KMS-11 (cell line): Measurements from ENCODE around the gene ITGB4.

Experiments
- H2AFZ ChIP-seq: fragments of 200-600 bp; sonication (generic); 2 replicates; pipeline ENCODE4 v1.6.1; 2016; ENCODE audit warnings: antibody characterized with exemption, mixed run types, low read depth
- H3K27ac ChIP-seq: fragments of 200-600 bp; sonication (generic); 2 replicates; pipeline ENCODE4 v1.6.1; 2016; ENCODE audit warnings: mild to moderate bottlenecking, mixed run types
- H3K27me3 ChIP-seq: fragments of 200-600 bp; sonication (generic); 2 replicates; pipeline ENCODE4 v1.6.1; 2017; ENCODE audit warnings: mild to moderate bottlenecking, low read depth, mixed run types, moderate library complexity; ENCODE audit not compliant: insufficient read depth
- H3K36me3 ChIP-seq: fragments of 200-600 bp; sonication (generic); 2 replicates; pipeline ENCODE4 v1.6.1; 2017; ENCODE audit warnings: mild to moderate bottlenecking, mixed run types; ENCODE audit not compliant: insufficient read depth
- H3K4me1 ChIP-seq: fragments of 200-600 bp; sonication (generic); 2 replicates; pipeline ENCODE4 v1.6.1; 2016; ENCODE audit warnings: mild to moderate bottlenecking, low read depth, mixed run types; ENCODE audit not compliant: poor library complexity, severe bottlenecking
- H3K4me2 ChIP-seq: fragments of 200-600 bp; sonication (generic); 2 replicates; pipeline ENCODE4 v1.7.0; 2016; ENCODE audit warnings: mild to moderate bottlenecking, mixed run types
- H3K4me3 ChIP-seq: fragments of 200-600 bp; sonication (generic); IDR thresholded peaks from 2 replicates; pipeline ENCODE4 v1.6.1; 2017; ENCODE audit warnings: low read depth, low read length, mixed read lengths; ENCODE audit not compliant: insufficient read depth
- H3K79me2 ChIP-seq: fragments of 200-600 bp; sonication (generic); 2 replicates; pipeline ENCODE4 v1.6.1; 2016; ENCODE audit warnings: low read depth, mixed run types; ENCODE audit not compliant: insufficient read depth
- H3K9ac ChIP-seq: fragments of 200-600 bp; sonication (generic); 2 replicates; pipeline ENCODE4 v1.6.1; 2016; ENCODE audit warnings: mild to moderate bottlenecking, mixed run types
- H4K20me1 ChIP-seq: fragments of 200-600 bp; sonication (generic); 2 replicates; pipeline ENCODE4 v1.6.1; 2016; ENCODE audit warnings: mild to moderate bottlenecking, mixed run types; ENCODE audit not compliant: insufficient read depth
- TF ChIP-seq, protein P1 (sequence below): fragments of 200-600 bp; sonication (generic); conservative IDR thresholded peaks from 2 replicates; pipeline ENCODE4 v1.6.1; 2017; ENCODE audit warnings: low read depth, mild to moderate bottlenecking, antibody characterized with exemption, low read length, moderate library complexity, mixed read lengths

Gene ITGB4

DNA sequence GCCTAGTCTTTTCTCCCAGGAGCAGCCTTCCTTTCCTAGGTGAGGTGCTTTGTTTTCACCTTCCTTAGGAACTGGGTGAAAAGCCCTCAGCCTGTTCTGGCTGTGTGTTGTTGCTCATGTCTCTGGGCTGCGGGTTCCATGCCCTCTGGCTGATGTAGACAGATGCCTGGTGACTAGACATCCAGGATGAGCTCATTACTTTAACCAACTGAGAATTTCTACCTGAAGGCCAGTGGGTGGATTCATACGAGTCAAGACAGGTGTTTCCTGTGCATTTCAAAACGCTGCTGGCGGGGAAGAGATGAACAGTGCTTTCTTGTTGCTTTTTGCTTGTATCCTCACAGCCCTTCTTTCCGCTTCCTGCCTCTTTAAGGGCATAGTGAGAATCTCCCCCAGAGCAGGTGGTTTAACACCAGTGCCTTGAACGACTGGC lies 31.8 kb upstream of the ITGB4 start:
- Histone ChIP-seq H3K4me3 (no peak overlapping the region), H2AFZ (no peak overlapping the region), H3K27ac (no peak overlapping the region), H3K36me3 (no peaks in the 10 kb centered on the region), H3K79me2 (peaks cover 28% of the 10 kb centered on the region; the same call in 1 of the 2 replicates), H3K27me3 (no peaks in the 10 kb centered on the region), H3K4me2 (no peak overlapping the region), H3K9ac (no peak overlapping the region), H4K20me1 (peaks cover 13% of the 10 kb centered on the region; the same call in 1 of the 2 replicates), H3K4me1 (no peaks in the 10 kb centered on the region)
- TF ChIP-seq, protein P1, sequence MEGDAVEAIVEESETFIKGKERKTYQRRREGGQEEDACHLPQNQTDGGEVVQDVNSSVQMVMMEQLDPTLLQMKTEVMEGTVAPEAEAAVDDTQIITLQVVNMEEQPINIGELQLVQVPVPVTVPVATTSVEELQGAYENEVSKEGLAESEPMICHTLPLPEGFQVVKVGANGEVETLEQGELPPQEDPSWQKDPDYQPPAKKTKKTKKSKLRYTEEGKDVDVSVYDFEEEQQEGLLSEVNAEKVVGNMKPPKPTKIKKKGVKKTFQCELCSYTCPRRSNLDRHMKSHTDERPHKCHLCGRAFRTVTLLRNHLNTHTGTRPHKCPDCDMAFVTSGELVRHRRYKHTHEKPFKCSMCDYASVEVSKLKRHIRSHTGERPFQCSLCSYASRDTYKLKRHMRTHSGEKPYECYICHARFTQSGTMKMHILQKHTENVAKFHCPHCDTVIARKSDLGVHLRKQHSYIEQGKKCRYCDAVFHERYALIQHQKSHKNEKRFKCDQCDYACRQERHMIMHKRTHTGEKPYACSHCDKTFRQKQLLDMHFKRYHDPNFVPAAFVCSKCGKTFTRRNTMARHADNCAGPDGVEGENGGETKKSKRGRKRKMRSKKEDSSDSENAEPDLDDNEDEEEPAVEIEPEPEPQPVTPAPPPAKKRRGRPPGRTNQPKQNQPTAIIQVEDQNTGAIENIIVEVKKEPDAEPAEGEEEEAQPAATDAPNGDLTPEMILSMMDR: no peak

DNA sequence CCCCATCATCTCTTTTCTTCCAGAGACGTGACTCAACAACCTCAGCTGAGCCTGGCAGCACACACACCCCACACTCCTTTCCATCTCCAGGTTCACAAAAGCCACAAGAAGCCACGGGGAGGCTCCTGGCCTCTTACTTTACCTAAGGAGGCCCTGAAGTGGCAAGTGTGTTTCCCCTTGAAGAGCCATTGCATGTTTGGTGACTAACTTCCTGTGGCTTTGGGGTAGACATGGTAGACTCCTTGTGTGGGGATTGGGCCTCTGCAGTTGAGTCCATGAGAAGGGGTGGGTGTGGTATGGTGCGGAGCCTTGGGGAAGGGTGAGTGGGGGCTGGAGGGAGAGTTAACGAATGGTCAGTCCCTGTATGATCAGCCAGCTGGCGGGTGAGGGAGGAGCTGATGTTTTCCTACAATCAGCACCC lies 29.9 kb upstream of the ITGB4 start:
- Histone ChIP-seq H4K20me1 (peaks cover 13% of the 10 kb centered on the region; the same call in 1 of the 2 replicates), H3K4me2 (no peak overlapping the region), H3K79me2 (peaks cover 20% of the 10 kb centered on the region; the same call in 1 of the 2 replicates), H3K4me3 (no peak overlapping the region), H2AFZ (no peak overlapping the region), H3K27me3 (no peaks in the 10 kb centered on the region), H3K9ac (no peak overlapping the region), H3K36me3 (no peaks in the 10 kb centered on the region), H3K27ac (no peak overlapping the region), H3K4me1 (no peaks in the 10 kb centered on the region)
- TF ChIP-seq, protein P1: no peak

DNA sequence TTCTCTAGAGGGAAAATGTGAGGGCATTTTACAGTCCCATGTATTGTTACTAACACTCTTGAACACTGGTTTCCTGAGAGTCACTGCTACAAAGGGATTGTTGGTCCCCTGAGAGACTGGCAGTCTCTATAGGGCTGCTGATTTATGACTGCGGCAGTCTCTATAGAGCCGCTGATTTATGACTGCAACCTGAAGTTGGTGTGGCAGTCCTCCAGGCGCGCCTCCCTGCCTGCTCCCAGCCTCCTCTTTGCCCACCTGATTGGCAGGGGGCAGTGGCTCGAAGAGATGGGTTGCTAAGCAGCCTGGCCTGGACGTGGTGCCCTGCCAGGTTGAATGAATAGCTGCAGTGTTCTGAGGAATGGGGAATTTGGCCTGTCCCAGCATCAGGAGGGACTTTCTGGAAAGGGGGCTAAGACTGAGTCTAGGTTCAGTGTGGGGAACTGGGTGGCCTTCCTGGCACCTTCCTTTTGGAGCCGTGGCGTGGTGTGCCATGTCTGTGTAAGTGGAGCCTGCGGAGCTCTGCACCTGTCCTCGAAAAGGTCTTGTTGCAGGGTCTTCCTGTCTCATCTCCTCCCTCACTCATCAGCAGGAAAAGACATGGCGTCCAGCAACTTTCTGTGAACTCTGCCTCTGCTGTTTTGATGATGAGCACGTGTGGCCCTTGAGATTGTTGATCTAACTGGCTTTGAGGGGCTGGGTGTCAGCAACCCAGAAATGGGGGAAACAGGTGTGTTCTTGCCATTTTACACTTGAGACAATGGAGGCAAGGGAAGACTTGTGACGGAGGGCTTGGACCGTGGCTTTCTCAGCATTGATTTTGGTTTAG lies 29.2 kb upstream of the ITGB4 start:
- Histone ChIP-seq H4K20me1 (peaks cover 8% of the 10 kb centered on the region; the same call in 1 of the 2 replicates), H3K4me3 (no peak overlapping the region), H3K27me3 (no peaks in the 10 kb centered on the region), H3K79me2 (peaks cover 13% of the 10 kb centered on the region; the same call in 1 of the 2 replicates), H3K27ac (no peak overlapping the region), H2AFZ (no peak overlapping the region), H3K4me2 (no peak overlapping the region), H3K4me1 (no peaks in the 10 kb centered on the region), H3K36me3 (no peaks in the 10 kb centered on the region), H3K9ac (no peak overlapping the region)
- TF ChIP-seq, protein P1: no peak

DNA sequence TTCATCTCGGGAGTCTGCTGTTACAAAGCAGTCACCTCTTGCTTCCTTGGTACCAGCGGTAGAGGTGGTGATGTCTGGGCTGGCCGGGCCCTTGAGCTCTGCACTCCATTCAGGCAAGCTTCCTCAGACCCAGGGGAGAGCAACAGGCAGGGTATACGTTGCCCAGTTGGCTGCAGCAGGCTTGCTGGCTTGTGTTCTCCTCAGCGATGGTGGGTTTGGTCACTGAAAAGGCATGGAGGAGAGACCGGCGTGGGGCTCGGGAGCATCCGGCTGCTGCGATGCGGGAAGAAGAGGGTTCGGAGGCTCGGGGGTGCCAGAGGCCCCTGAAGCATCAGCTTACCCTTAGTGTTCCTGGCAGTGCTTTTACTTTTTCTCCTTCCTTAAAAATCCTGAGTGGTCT lies 28.3 kb upstream of the ITGB4 start:
- no peaks in the 10 kb centered on the region for H3K4me1 ChIP-seq
- no peak overlapping the region for H3K4me2 ChIP-seq
- H3K36me3 ChIP-seq: no peaks in the 10 kb centered on the region
- 0 out of 2 replicates have a peak, but pooled peaks cover 7% of the 10 kb centered on the region for H4K20me1 ChIP-seq
- peaks cover 8% of the 10 kb centered on the region; the same call in 1 of the 2 replicates for H3K79me2 ChIP-seq
- TF ChIP-seq, protein P1: no peak
- H3K27ac ChIP-seq: no peak overlapping the region
- H2AFZ ChIP-seq: no peak overlapping the region
- H3K4me3 ChIP-seq: no peak overlapping the region
- no peaks in the 10 kb centered on the region for H3K27me3 ChIP-seq
- no peak overlapping the region for H3K9ac ChIP-seq
